Measurements from ENCODE around the gene CTTN.

The CTTN gene

GRCh38 chr11:70423523-70424505 is 25.5 kb downstream of the CTTN start:
- Mint-ChIP-seq H3K36me3 (ENCODE audit: low read depth) (peaks cover 68% of the 10 kb centered on the region), H3K27me3 (ENCODE audit: low read depth) (peaks cover 3% of the 10 kb centered on the region)
- TF ChIP-seq, protein P1, sequence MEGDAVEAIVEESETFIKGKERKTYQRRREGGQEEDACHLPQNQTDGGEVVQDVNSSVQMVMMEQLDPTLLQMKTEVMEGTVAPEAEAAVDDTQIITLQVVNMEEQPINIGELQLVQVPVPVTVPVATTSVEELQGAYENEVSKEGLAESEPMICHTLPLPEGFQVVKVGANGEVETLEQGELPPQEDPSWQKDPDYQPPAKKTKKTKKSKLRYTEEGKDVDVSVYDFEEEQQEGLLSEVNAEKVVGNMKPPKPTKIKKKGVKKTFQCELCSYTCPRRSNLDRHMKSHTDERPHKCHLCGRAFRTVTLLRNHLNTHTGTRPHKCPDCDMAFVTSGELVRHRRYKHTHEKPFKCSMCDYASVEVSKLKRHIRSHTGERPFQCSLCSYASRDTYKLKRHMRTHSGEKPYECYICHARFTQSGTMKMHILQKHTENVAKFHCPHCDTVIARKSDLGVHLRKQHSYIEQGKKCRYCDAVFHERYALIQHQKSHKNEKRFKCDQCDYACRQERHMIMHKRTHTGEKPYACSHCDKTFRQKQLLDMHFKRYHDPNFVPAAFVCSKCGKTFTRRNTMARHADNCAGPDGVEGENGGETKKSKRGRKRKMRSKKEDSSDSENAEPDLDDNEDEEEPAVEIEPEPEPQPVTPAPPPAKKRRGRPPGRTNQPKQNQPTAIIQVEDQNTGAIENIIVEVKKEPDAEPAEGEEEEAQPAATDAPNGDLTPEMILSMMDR (IDR thresholded peaks at IDR 0.05; ENCODE audit: unreplicated experiment in 3 of 3) = no peak

GRCh38 chr11:70424765-70425344 is 26.5 kb downstream of the CTTN start:
- Mint-ChIP-seq H3K4me3 (no peak overlapping the region), H3K4me1 (no peaks in the 10 kb centered on the region), H3K36me3 (ENCODE audit: low read depth) (peaks cover 67% of the 10 kb centered on the region), H3K9me3 (no peaks in the 10 kb centered on the region), H3K27me3 (ENCODE audit: low read depth) (peaks cover 3% of the 10 kb centered on the region), H3K27ac (no peak overlapping the region)
- TF ChIP-seq, protein P1 (IDR thresholded peaks at IDR 0.05; ENCODE audit: unreplicated experiment in 3 of 3) = no peak

More at GRCh38 chr11:70423523-70424505, 25.5 kb downstream of the CTTN start:
- no peaks in the 10 kb centered on the region for H3K4me1 Mint-ChIP-seq
- no peaks in the 10 kb centered on the region for H3K9me3 Mint-ChIP-seq
- no peak overlapping the region for H3K4me3 Mint-ChIP-seq
- H3K27ac Mint-ChIP-seq = no peak overlapping the region

DNA sequence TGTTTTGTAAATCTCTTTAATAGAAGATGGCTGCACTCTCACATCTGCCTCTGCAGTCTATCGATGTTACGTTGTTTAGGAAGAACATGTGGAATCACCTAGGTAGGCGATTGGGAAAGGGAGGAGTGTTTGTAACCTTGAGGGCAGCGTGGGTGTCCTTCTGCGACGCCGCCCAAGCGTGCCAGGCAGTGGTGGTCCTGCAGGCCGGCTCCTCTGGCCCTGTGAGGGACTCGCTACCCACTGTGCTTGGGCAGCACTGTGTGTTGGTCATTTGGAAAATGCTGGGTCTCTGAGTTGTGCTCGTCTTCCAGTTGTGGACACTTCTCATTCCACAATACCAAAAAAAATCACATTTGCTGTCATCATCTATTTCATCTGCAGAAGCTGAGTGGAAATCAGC is 29.1 kb downstream of the CTTN start:
- peaks cover 3% of the 10 kb centered on the region for H3K27me3 Mint-ChIP-seq (ENCODE audit: low read depth)

DNA sequence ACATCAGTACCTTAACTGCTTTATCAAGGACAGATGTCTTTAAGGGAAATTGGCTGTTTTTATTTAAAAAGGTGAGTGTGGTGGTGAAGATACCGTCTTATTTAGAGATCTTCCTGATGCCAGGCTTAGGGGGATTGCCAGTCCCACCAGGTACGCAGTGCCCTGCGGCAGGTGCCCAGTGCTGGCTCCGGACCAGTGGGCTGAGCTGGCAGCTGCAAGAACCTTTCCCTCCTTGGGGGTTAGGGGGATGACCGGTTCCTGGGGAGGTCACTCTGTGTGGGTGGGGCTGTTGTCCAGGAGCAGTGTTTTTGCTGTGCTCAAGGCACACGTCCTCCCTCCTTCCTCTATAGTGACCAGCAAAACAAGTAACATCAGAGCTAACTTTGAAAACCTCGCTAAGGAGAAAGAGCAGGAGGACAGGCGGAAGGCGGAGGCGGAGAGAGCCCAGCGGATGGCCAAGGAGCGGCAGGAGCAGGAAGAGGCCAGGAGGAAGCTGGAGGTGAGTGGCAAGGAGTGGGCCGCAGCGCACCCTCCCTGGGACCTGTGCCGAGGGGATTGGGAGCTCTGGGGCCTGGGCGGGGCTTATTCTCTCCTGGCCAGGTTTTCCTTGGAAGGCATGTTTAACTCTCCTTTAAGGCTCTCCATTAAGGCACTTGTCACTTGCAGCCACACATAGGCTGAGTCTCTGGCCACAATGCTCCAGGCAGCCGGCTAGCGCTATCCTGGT is 30.5 kb downstream of the CTTN start:
- H3K4me1 Mint-ChIP-seq = no peaks in the 10 kb centered on the region
- H3K4me3 Mint-ChIP-seq = no peak overlapping the region
- peaks cover 3% of the 10 kb centered on the region for H3K27me3 Mint-ChIP-seq (ENCODE audit: low read depth)
- no peak overlapping the region for H3K27ac Mint-ChIP-seq
- peaks cover 56% of the 10 kb centered on the region for H3K36me3 Mint-ChIP-seq (ENCODE audit: low read depth)
- TF ChIP-seq, protein P1 (IDR thresholded peaks at IDR 0.05; ENCODE audit: unreplicated experiment in 3 of 3) = no peak
- no peaks in the 10 kb centered on the region for H3K9me3 Mint-ChIP-seq

More for the DNA sequence above, 29.1 kb downstream of the CTTN start:
- no peaks in the 10 kb centered on the region for H3K4me1 Mint-ChIP-seq
- TF ChIP-seq, protein P1 (IDR thresholded peaks at IDR 0.05; ENCODE audit: unreplicated experiment in 3 of 3) = no peak
- no peak overlapping the region for H3K4me3 Mint-ChIP-seq
- no peaks in the 10 kb centered on the region for H3K9me3 Mint-ChIP-seq
- H3K36me3 Mint-ChIP-seq (ENCODE audit: low read depth) = peaks cover 60% of the 10 kb centered on the region
- H3K27ac Mint-ChIP-seq = no peak overlapping the region

DNA sequence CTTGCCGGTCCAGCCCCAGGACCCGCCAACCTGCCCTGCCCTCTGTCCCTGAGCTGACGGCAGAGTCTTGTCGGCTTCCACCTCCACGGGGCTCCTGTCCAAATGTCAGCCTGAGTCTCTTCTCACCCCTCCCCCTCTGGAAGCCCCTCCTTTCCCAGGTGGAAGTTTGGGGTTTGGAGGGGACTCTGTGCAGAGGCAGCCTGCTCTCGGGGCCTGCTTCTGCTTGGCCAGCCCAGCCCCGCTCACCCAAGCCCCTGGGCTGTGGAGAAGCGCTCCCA is 31.0 kb downstream of the CTTN start:
- peaks cover 2% of the 10 kb centered on the region for H3K27me3 Mint-ChIP-seq (ENCODE audit: low read depth)
- H3K4me3 Mint-ChIP-seq = no peak overlapping the region
- H3K9me3 Mint-ChIP-seq = no peaks in the 10 kb centered on the region
- H3K27ac Mint-ChIP-seq = no peak overlapping the region
- peaks cover 52% of the 10 kb centered on the region for H3K36me3 Mint-ChIP-seq (ENCODE audit: low read depth)
- TF ChIP-seq, protein P1 (IDR thresholded peaks at IDR 0.05; ENCODE audit: unreplicated experiment in 3 of 3) = no peak
- no peaks in the 10 kb centered on the region for H3K4me1 Mint-ChIP-seq

All from nephron (organoid).